GM18870 (cell line): ENCODE data around the gene TMEM50B.
A peak's percentile ranks its signal among the peaks of the same experiment; 100 is the strongest.
"Not testable (repeated sequence)": the region's sequence is repeated elsewhere in the genome, so short reads cannot be mapped to it uniquely, and the experiment has no call there.

ENCODE experiments used
- ATAC-seq: cut with Tn5 transposase; IDR thresholded peaks from one replicate; pipeline ENCODE4 v1.9.1; 2021; ENCODE audit warnings: moderate library complexity; ENCODE audit not compliant: unreplicated experiment

The TMEM50B gene

DNA sequence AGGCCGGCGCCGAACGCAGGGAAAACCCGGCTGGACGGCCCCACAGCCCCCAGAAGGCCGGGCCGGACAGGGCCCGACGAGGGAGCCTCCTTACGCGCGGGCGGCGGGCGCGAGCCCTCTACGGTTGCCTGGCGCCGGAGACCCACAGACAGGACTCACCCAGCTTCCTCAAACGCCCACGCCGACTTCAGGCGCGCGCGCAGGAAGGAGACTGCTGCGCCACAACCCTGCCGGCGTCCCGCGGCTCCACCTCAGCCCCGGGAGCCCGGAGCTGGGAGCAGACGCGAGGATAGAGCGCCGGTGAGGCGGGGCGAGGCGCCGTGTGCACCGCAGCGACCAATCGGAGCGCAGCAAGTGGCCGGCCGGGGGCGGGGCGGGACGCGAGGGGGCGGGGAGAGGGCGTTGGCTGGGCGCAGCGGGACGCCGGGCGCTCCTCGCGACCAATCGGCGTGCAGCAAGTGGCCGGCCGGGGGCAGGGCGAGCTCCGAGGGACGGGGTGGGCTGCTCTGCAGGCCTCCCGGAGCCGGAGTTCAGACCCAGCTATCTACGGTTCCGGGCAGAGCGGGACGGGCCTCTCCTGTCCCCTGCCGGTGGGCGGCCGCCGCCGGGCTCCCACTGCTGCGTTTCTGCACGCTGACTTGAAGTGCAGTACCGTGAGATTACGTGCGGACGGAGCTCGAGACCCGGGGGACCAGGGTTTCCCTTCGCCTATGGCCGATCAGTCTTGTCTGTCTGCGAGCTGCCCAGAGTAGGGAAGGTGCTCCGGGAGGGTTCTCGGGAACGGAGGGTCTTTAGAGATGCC, at the start of gene TMEM50B:
Gene TMEM50B (minus strand): TSS at position 296 of the 802 bp plus-strand sequence. CDS start 11,089 bp downstream, outside the sequence.
- ATAC-seq: peak; percentile 59

- ATAC-seq: no peak
Measured at GRCh38 chr21:33522953-33523349, 43.2 kb upstream of the TMEM50B start.

GRCh38 chr21:33522297-33522952, 42.7 kb upstream of the TMEM50B start:
- no peak for ATAC-seq

- no peak for ATAC-seq
Measured at GRCh38 chr21:33518899-33519298, 39.1 kb upstream of the TMEM50B start.

DNA sequence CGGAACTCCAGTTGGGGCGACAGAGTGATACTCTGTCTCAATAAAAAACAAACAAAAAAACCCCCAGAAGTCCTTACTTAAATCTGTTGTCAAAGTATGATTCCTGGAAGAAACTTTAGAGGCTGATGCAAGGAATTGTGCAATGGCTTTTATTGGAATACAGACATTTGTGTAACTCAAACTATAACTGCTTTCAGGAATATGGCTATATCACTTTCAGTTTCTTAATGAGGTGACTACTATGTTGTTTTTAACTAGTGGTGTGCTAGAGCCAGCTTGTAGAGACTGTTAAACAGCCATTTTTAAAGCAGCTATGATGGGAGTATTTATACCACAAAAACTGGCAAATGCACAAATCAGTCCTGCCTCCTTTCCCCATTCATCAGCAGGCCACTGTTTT, 34.5 kb upstream of the TMEM50B start:
- no peak for ATAC-seq

- ATAC-seq: no peak
Measured at GRCh38 chr21:33512481-33512880, 32.7 kb upstream of the TMEM50B start.

DNA sequence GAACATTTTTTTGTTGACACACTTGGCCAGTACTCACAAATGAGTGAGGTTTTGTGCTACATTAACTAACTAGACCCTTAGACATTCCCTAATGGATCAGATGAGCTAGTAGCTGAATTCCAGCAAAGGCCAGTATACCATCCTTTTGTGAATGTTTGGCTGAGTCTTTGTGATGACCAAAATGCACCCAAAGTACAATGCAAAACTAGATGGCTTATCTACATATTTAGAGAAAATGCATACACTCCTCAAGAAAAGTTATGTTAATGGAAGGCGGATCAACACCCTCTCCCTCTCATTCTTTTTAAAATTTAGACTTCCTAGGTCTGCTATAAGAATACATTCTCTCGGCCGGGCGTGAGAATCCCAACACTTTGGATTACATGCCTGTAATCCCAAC, 31.9 kb upstream of the TMEM50B start:
- no peak for ATAC-seq

DNA sequence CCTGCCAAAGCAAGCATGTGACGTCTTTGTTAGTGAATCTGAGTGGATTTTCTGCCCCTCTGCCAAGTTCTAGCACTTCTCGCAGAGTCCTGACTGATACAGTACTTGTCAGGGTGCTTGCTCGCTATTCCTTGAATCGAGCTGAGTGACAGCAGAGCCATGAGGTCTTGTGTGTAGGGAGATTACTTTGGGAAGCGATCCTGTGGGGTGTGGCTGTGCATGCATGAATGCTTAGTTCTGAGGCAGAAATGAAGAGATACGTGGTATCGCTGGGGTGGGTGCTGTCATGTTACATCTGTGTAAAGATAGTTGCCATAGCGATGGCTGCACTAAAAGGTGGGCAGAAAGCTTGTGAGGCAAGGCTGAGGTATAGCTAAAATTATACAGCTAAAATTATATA, 31.1 kb upstream of the TMEM50B start:
- no peak for ATAC-seq

- ATAC-seq: not testable (repeated sequence)
Measured at GRCh38 chr21:33507003-33507402, 27.2 kb upstream of the TMEM50B start.

- ATAC-seq: no peak
Measured at GRCh38 chr21:33505833-33506232, 26.1 kb upstream of the TMEM50B start.

DNA sequence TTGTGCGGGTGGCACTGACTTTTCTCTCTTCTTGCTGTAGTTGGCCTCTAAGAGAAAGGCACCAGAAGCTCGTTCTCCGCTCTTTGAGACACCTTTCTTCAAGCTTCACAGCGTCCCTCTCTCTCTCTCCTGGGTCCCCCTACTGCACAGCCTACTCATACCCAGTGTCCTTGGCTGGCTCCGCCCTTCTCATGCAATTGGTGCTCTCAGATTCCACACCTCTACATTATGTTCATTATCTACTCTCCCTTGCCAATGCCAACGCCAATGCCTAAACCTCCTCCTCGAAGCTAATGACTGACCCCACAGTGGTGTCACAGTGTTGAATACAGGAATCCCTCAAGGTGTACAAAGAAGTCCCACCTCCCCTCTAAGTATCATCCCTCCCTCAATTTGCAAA, 16.6 kb upstream of the TMEM50B start:
- no peak for ATAC-seq

GRCh38 chr21:33495743-33496142, 16.0 kb upstream of the TMEM50B start:
- ATAC-seq: no peak

DNA sequence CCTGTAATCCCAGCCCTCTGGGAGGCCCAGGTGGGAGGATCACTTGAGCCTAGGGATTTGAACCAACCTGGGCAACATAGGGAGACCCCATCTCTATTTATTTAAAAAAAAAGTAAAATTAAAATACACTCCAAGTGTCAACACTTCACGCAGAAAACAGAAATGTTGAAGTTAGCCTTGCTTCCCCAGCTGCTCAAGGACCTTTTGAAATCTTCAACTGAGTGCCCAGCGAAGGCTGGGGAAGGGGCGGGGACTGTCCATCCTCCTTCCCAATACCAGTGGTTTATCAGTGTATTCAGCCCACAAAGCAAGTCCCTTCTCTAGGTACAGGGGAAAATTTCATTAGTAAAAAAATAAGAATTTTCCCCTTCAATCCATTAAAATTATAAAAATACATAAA, 14.0 kb upstream of the TMEM50B start:
- no peak for ATAC-seq

- no peak for ATAC-seq
Measured at GRCh38 chr21:33492571-33492970, 12.8 kb upstream of the TMEM50B start.

DNA sequence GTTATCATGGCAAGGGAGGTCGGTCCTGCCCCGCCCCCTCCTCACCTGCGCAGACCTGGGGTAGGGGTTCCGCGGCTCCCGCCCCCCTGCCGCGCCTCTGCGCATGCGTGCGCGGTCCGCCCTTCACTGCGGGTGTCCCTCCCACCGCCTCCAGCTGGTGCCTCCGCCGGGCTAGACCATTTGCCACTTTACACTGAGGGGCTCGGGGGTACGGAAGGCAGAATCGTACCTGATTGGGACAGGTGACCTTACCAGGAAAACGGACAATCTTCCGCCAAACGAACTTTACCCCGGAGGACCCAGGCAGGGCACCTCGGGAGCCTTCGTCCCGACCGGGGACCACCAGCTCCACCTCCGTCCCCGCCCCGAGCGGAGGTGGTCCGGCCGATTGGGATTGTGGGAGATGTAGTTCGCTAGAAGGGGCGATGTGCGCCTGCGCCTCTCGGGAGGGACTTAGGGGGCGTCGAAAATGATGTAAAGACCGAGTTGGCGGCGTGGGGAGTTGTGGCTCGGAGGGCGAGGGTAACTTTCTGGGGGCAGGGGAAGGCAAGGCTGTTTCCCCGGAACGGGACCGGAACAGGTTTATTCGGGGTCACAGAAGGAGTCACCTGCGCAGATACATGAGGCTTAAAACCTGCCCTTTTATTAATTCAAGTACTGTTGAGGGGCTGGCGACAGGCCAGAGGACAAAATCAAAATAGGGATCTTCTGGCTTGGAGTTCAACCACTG, 11.8 kb upstream of the TMEM50B start, which contains the start of gene DNAJC28:
Gene DNAJC28 (minus strand): TSS at position 344 of the 730 bp plus-strand sequence. CDS start 2,323 bp downstream, outside the sequence.
- peak; percentile 92 for ATAC-seq

GRCh38 chr21:33490991-33491372, 11.2 kb upstream of the TMEM50B start:
- no peak for ATAC-seq

DNA sequence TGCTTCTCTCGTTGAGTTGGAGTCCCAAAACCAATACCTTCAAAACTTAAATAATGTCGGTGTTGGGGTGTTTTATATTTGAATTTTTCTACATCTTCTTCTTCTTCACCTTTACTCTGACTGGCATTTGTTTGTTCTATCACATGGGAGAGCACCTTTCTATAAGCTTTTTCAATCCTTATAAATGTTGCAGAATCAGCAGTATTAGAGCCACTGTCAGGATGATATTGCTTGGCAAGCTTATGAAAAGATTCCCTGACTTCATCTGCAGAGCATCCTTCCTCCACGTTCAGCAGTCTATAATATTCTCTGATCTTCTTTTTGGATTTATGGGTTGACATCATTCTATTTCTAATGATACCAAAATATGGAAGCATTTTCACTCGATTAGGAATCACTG, 9.2 kb upstream of the TMEM50B start:
- no peak for ATAC-seq

DNA sequence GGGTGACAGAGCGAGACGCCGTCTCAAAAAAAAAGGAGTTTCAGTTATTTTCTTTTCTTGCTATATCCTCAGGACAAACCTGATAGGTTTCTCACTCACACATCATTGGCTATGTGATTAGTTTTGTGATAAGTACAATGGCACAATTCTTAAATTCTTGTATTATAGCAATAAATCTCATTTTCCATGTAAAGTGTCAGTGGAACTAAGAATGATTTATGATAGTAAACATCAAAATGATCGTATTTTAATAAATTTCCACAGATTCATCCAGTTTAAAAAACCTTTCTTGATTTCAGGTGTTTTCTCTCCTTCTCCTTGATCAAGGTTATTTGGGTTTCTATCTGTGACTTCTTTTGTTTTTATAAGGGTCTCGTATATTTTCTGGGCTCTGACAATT, 8.2 kb upstream of the TMEM50B start:
- ATAC-seq: no peak

GRCh38 chr21:33481314-33481943, 1.7 kb upstream of the TMEM50B start:
- no peak for ATAC-seq

- ATAC-seq: no peak
Measured at GRCh38 chr21:33480481-33481103, 818 bp upstream of the TMEM50B start.
